HepG2 (cell line): ENCODE data around the gene NAP1L4. TPM values are rescaled to one million over a fixed set of nuclear protein-coding genes. Genes with fewer than 3 reads are reported as not detected.

Experiments used
- CBX1 ChIP-seq: IDR thresholded peaks from one replicate; pipeline ENCODE4 v1.6.1; 2016; ENCODE audit warnings: antibody characterized with exemption, low read depth
- CREB3 ChIP-seq: sonication (generic); formaldehyde crosslinking; IDR thresholded peaks from 2 replicates; pipeline ENCODE4 v1.5.0; 2020; ENCODE audit warnings: missing genetic modification reagents
- FOXM1 ChIP-seq: sonication (generic); formaldehyde crosslinking; IDR thresholded peaks from 2 replicates; pipeline ENCODE4 v1.5.0; 2020; ENCODE audit warnings: missing genetic modification reagents
- HES4 ChIP-seq: sonication (generic); formaldehyde crosslinking; IDR thresholded peaks from 2 replicates; pipeline ENCODE4 v1.9.0; 2021; ENCODE audit warnings: mild to moderate bottlenecking, missing genetic modification reagents, borderline replicate concordance
- PRDM4 ChIP-seq: sonication (generic); formaldehyde crosslinking; IDR thresholded peaks from 2 replicates; pipeline ENCODE4 v1.9.0; 2021; ENCODE audit warnings: missing genetic modification reagents, borderline replicate concordance
- TBX2 ChIP-seq: sonication (generic); formaldehyde crosslinking; IDR thresholded peaks from 2 replicates; pipeline ENCODE4 v1.5.0; 2020; ENCODE audit warnings: missing genetic modification reagents, mild to moderate bottlenecking, borderline replicate concordance
- YY1 ChIP-seq: IDR thresholded peaks from 2 replicates; pipeline ENCODE4 v1.6.1; 2011; ENCODE audit warnings: low read length, low read depth, moderate library complexity, mild to moderate bottlenecking; ENCODE audit not compliant: insufficient read depth, insufficient replicate concordance
- ZBTB44 ChIP-seq: sonication (generic); formaldehyde crosslinking; IDR thresholded peaks from 2 replicates; pipeline ENCODE4 v1.4.0; 2020; ENCODE audit warnings: missing genetic modification reagents
- ZFY ChIP-seq: sonication (generic); formaldehyde crosslinking; IDR thresholded peaks from 2 replicates; pipeline ENCODE4 v1.4.0; 2020; ENCODE audit warnings: missing genetic modification reagents
- ZNF343 ChIP-seq: sonication (generic); formaldehyde crosslinking; IDR thresholded peaks from 2 replicates; pipeline ENCODE4 v1.4.0; 2020; ENCODE audit warnings: mild to moderate bottlenecking, missing genetic modification reagents
- ZNF562 ChIP-seq: sonication (generic); formaldehyde crosslinking; IDR thresholded peaks from 2 replicates; pipeline ENCODE4 v1.8.0; 2022; ENCODE audit warnings: missing genetic modification reagents, borderline replicate concordance
- ZNF577 ChIP-seq: sonication (generic); formaldehyde crosslinking; IDR thresholded peaks from 2 replicates; pipeline ENCODE4 v1.4.0; 2020; ENCODE audit warnings: mild to moderate bottlenecking, low read depth, missing genetic modification reagents, borderline replicate concordance
- ZNF629 ChIP-seq: sonication (generic); formaldehyde crosslinking; conservative IDR thresholded peaks from 2 replicates; pipeline ENCODE4 v1.5.0; 2020; ENCODE audit warnings: missing genetic modification reagents
- ZNF703 ChIP-seq: sonication (generic); formaldehyde crosslinking; IDR thresholded peaks from 2 replicates; pipeline ENCODE4 v1.5.1; 2020; ENCODE audit warnings: missing genetic modification reagents, mild to moderate bottlenecking, moderate library complexity, borderline replicate concordance
- ZNF709 ChIP-seq: sonication (generic); formaldehyde crosslinking; IDR thresholded peaks from 2 replicates; pipeline ENCODE4 v1.5.0; 2020; ENCODE audit warnings: mild to moderate bottlenecking, missing genetic modification reagents
- ZNF747 ChIP-seq: sonication (generic); formaldehyde crosslinking; IDR thresholded peaks from 2 replicates; pipeline ENCODE4 v1.8.1; 2023; ENCODE audit warnings: missing genetic modification reagents, mild to moderate bottlenecking, borderline replicate concordance
- ZNF780A ChIP-seq: sonication (generic); formaldehyde crosslinking; IDR thresholded peaks from 2 replicates; pipeline ENCODE4 v1.8.0; 2022; ENCODE audit warnings: mild to moderate bottlenecking, missing genetic modification reagents, moderate library complexity
- ZNF781 ChIP-seq: sonication (generic); formaldehyde crosslinking; IDR thresholded peaks from 2 replicates; pipeline ENCODE4 v1.5.1; 2020; ENCODE audit warnings: borderline replicate concordance, mild to moderate bottlenecking, missing genetic modification reagents; ENCODE audit errors: not compliant biosample characterization
- polyA plus RNA-seq, 8 experiments: library from polyadenylated mRNA; depleted of rRNA in 3 of 8; stranded (reverse) in 7 of 8; unstranded in 1 of 8; fragments of >200 nt; fragmentation: Illumina TruSeq in 4 of 8; extraction: Trizol in 4 of 8; gene quantifications; 2 replicates each; pipeline versions ENCODE4 v1.2.1 to v1.2.3, GENCODE V29; 2011 to 2016; ENCODE audit warnings: low read depth in 4 of 8, missing spikeins in 1 of 8, mixed read lengths in 1 of 8; ENCODE audit not compliant: insufficient read depth in 1 of 8
- total RNA-seq, 5 experiments: library from RNA; depleted of rRNA; stranded (reverse); fragments of >200 nt; fragmentation: Illumina TruSeq; extraction: Trizol; gene quantifications; 2 replicates each; pipeline ENCODE4 v1.2.3, GENCODE V29; 2016; ENCODE audit warnings: low read depth in 1 of 5
- TF ChIP-seq, protein P1 (sequence below): sonication (generic); formaldehyde crosslinking; IDR thresholded peaks from 2 replicates; pipeline ENCODE4 v1.5.0; 2020; ENCODE audit warnings: missing genetic modification reagents

The NAP1L4 gene
- total and polyA plus RNA-seq, 2 of the 13 experiments (the other 11 are each of a cell fraction or from before 2014, with no cell fraction given): 64.0 to 186 TPM

- 0 out of 2 replicates have a peak, but pooled peaks have one; percentile 42 for TF ChIP-seq PRDM4 (CRISPR knock-in tag)
- TF ChIP-seq ZNF343 (CRISPR knock-in tag): peak; percentile 78
- no peak for TF ChIP-seq ZNF703
- TF ChIP-seq FOXM1 (CRISPR knock-in tag): no peak
- no peak for TF ChIP-seq ZNF629 (CRISPR knock-in tag)
- TF ChIP-seq ZNF562 (CRISPR knock-in tag): no peak
- no peak for TF ChIP-seq CREB3 (CRISPR knock-in tag)
- no peak for TF ChIP-seq YY1
- no peak for TF ChIP-seq ZNF781 (CRISPR knock-in tag)
- TF ChIP-seq HES4 (CRISPR knock-in tag): 0 out of 2 replicates have a peak, but pooled peaks have one; percentile 19
- no peak for TF ChIP-seq ZNF577 (CRISPR knock-in tag)
- TF ChIP-seq CBX1: no peak
- TF ChIP-seq, protein P1, sequence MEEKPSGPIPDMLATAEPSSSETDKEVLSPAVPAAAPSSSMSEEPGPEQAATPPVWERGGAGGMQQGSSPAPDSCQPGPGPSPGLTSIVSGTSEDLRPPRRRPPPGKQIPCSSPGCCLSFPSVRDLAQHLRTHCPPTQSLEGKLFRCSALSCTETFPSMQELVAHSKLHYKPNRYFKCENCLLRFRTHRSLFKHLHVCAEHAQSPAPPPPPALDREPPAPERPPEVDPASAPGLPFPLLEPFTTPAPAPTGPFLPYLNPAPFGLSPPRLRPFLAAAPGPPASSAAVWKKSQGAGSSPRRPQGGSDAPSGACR (CRISPR knock-in tag): no peak
- no peak for TF ChIP-seq ZNF780A (CRISPR knock-in tag)
- 0 out of 2 replicates have a peak, but pooled peaks have one; percentile 58 for TF ChIP-seq ZNF747 (CRISPR knock-in tag)
- peak; percentile 36; the same call in 1 of the 2 replicates for TF ChIP-seq TBX2 (CRISPR knock-in tag)
- peak; percentile 53 for TF ChIP-seq ZFY (CRISPR knock-in tag)
- TF ChIP-seq ZNF709: no peak
- no peak for TF ChIP-seq ZBTB44 (CRISPR knock-in tag)
These were observed 89.1 kb downstream of the NAP1L4 start (continued) for GRCh38 chr11:2902784-2903671.
